Measurements from ENCODE around the gene WDR43. TPM values are rescaled to one million over a fixed set of nuclear protein-coding genes. Genes with fewer than 3 reads are reported as not detected.

WDR43 gene
- total and polyA plus RNA-seq, 8 donors: 30.5 to 46.6 (median 45.0) TPM

DNA sequence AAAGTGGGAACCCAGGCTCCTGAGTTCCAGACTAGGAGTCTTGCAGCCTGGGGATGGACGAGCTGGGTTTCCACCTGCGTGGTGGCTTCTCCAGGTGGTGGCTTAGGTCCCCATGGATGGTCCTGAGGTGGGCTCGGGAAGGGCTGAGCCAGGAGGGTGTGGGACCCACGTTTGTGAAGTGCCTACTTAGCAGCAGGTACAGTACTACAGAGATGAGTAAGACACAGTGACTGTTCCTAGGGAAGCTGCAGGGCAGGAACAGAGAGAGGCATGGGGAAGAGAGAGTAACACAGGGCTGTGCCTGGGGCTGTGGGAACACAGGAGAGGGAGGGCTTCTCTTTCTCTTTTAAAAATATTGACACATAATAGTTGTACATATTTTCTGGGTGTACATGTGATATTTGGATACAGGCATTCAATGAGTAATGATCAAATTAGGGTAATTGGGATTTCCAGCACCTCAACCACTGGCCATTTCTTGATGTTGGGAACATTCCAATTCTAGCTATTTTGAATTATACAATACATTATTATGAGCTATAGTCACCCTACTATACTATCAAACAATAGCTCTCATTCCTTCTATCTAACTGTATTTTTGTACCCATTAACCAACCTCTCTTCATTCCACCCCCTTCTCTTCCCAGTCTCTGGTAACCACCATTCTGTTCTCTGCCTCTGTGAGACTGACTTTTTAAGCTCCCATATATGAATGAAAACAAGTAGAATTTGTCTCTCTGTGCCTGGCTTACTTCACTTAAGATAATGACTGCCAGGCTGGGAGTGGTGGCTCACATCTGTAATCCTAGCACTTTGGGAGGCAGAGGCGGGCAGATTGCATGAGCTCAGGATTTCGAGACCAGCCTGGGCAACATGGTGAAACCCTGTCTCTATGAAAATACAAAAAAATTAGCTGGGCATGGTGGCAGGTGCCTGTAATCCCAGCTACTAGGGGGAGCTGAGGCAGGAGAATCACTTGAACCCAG lies 101.6 kb downstream of the WDR43 start:
- intact Hi-C loops (cut with DNase I): no loop called here
- H3K27me3 ChIP-seq: no peaks in the 10 kb centered on the region

DNA sequence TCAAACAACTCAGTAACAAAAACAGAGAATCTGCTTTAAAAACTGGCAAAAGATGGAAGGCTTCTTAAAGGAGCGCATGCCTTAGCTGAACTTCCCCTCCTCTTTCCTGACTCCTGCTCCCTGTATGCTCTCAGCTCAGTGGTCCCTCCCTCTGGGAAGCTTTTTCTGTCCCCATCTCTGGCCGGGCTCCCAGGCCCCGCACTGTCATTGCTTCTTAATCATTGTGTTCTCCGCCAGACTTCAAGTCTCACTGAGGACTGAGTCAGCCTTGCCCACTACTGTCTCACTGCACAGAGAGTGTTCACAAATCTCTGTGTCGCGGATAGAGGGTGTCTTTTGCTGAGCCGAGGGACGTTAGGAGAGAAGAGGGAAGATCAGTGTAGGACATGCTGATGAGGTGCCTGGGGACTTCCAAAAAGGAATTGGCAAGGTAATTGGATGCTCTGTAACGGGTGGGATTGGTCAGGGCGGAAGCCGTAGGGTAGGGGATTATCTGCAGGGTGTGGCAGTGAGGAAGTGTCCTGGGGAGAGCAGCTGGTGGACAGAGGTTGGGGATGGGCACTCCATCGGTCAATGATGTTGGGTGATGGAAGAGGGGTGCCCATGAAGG lies 102.9 kb downstream of the WDR43 start:
- intact Hi-C loops (cut with DNase I): no loop called here
- Histone ChIP-seq H3K9me3 (no peaks in the 10 kb centered on the region), H3K27ac (no peak overlapping the region), H3K4me3 (no peak overlapping the region), H3K27me3 (no peaks in the 10 kb centered on the region), H3K36me3 (no peaks in the 10 kb centered on the region), H3K4me1 (peaks cover 0 to 26% of the 10 kb centered on the region in 2 donors)
- TF ChIP-seq, protein P1, sequence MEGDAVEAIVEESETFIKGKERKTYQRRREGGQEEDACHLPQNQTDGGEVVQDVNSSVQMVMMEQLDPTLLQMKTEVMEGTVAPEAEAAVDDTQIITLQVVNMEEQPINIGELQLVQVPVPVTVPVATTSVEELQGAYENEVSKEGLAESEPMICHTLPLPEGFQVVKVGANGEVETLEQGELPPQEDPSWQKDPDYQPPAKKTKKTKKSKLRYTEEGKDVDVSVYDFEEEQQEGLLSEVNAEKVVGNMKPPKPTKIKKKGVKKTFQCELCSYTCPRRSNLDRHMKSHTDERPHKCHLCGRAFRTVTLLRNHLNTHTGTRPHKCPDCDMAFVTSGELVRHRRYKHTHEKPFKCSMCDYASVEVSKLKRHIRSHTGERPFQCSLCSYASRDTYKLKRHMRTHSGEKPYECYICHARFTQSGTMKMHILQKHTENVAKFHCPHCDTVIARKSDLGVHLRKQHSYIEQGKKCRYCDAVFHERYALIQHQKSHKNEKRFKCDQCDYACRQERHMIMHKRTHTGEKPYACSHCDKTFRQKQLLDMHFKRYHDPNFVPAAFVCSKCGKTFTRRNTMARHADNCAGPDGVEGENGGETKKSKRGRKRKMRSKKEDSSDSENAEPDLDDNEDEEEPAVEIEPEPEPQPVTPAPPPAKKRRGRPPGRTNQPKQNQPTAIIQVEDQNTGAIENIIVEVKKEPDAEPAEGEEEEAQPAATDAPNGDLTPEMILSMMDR (IDR thresholded peaks at IDR 0.05): no peak
- DNase-seq: no peak
- no peak for ATAC-seq

More for the DNA sequence above, 101.6 kb downstream of the WDR43 start:
- TF ChIP-seq, protein P1 (IDR thresholded peaks at IDR 0.05): no peak
- ATAC-seq: no peak
- H3K4me1 ChIP-seq: peaks cover 0 to 23% of the 10 kb centered on the region in 2 donors
- no peaks in the 10 kb centered on the region for H3K9me3 ChIP-seq
- H3K27ac ChIP-seq: no peak overlapping the region
- H3K36me3 ChIP-seq: no peaks in the 10 kb centered on the region
- no peak for DNase-seq
- H3K4me3 ChIP-seq: no peak overlapping the region

Other genes with a start within 250 kb of the WDR43 start
- gene PPP1CB, start 142.8 kb upstream of the WDR43 start, total RNA-seq: 100 to 1,000 TPM; 241 to 260 TPM
- gene PPP1CB, start 142.8 kb upstream of the WDR43 start, polyA plus RNA-seq (ENCODE audit: insufficient read length in 6 of 6): 100 to 1,000 TPM; 144 to 205 (median 170) TPM
- gene SPDYA, start 83.8 kb upstream of the WDR43 start, total RNA-seq: under 1 TPM; 0.55 to 0.65 TPM
- gene SPDYA, start 83.8 kb upstream of the WDR43 start, polyA plus RNA-seq (ENCODE audit: insufficient read length in 6 of 6): 1 to 10 TPM; 2.4 to 4.7 (median 3.4) TPM
- 10 to 100 TPM in 1 of 2 donors, 1 to 10 TPM in 1; 10.0 to 13.5 TPM for gene TRMT61B, start 24.4 kb upstream of the WDR43 start, total RNA-seq
- 10 to 100 TPM; 22.6 to 27.7 (median 23.7) TPM for gene TRMT61B, start 24.4 kb upstream of the WDR43 start, polyA plus RNA-seq (ENCODE audit: insufficient read length in 6 of 6)
- gene TOGARAM2, start 86.6 kb downstream of the WDR43 start, total RNA-seq: 1 to 10 TPM; 1.5 to 7.3 TPM
- gene TOGARAM2, start 86.6 kb downstream of the WDR43 start, polyA plus RNA-seq (ENCODE audit: insufficient read length in 6 of 6): 1 to 10 TPM; 1.6 to 6.9 (median 4.1) TPM
- gene PCARE, start 179.9 kb downstream of the WDR43 start, total RNA-seq: under 1 TPM; 0.05 to 0.23 TPM
- under 1 TPM in 5 of 6 donors, not detected in 1; 0.03 to 0.27 (median 0.03) TPM for gene PCARE, start 179.9 kb downstream of the WDR43 start, polyA plus RNA-seq (ENCODE audit: insufficient read length in 6 of 6)
- 10 to 100 TPM; 40.1 to 49.2 TPM for gene CLIP4, start 220.7 kb downstream of the WDR43 start, total RNA-seq
- gene CLIP4, start 220.7 kb downstream of the WDR43 start, polyA plus RNA-seq (ENCODE audit: insufficient read length in 6 of 6): 10 to 100 TPM in 4 of 6 donors, 1 to 10 TPM in 2; 9.5 to 17.2 (median 11.4) TPM

All from left lung (tissue), 10 donors.